H9 (cell line): ENCODE results near the gene ADCY1. TPM values are rescaled to one million over a fixed set of nuclear protein-coding genes. Genes with fewer than 3 reads are reported as not detected.

ENCODE experiments used
- DNase-seq: peaks from one replicate; pipeline ENCODE4 v3.0.0-alpha.2; 2017
- H2AFZ ChIP-seq: one replicate; pipeline ENCODE4 v1.6.1; 2013; ENCODE audit warnings: mild to moderate bottlenecking, low read length, control low read depth, moderate library complexity
- H2AK5ac ChIP-seq: 2 replicates; pipeline ENCODE4 v1.6.1; 2013; ENCODE audit warnings: low read length, control low read depth, mixed read lengths; ENCODE audit not compliant: insufficient read length
- H2BK120ac ChIP-seq: one replicate; pipeline ENCODE4 v1.6.1; 2013; ENCODE audit warnings: low read depth, mild to moderate bottlenecking, low read length, control low read depth, inconsistent platforms; ENCODE audit not compliant: poor library complexity, severe bottlenecking
- H2BK12ac ChIP-seq: 2 replicates; pipeline ENCODE4 v1.6.1; 2013; ENCODE audit warnings: low read length, control low read depth, mixed read lengths, low read depth; ENCODE audit not compliant: insufficient read length
- H2BK15ac ChIP-seq: 2 replicates; pipeline ENCODE4 v1.6.1; 2013; ENCODE audit warnings: low read depth, low read length, control low read depth
- H2BK20ac ChIP-seq: one replicate; pipeline ENCODE4 v1.6.1; 2013; ENCODE audit warnings: low read depth, mild to moderate bottlenecking, low read length, control low read depth, inconsistent platforms; ENCODE audit not compliant: poor library complexity, severe bottlenecking
- H2BK5ac ChIP-seq: 2 replicates; pipeline ENCODE4 v1.6.1; 2013; ENCODE audit warnings: low read length, control low read depth, mixed read lengths; ENCODE audit not compliant: insufficient read length
- H3K14ac ChIP-seq: 2 replicates; pipeline ENCODE4 v1.6.1; 2013; ENCODE audit warnings: low read length, control low read depth; ENCODE audit not compliant: insufficient read depth
- H3K18ac ChIP-seq: 2 replicates; pipeline ENCODE4 v1.6.1; 2013; ENCODE audit warnings: low read depth, mild to moderate bottlenecking, mixed read lengths, low read length, control low read depth; ENCODE audit not compliant: insufficient read length
- H3K23ac ChIP-seq: 2 replicates; pipeline ENCODE4 v1.6.1; 2013; ENCODE audit warnings: low read length, control low read depth, mixed read lengths, low read depth; ENCODE audit not compliant: insufficient read length
- H3K23me2 ChIP-seq: 2 replicates; pipeline ENCODE4 v1.6.1; 2013; ENCODE audit warnings: low read depth, mild to moderate bottlenecking, mixed read lengths, low read length, control low read depth; ENCODE audit not compliant: insufficient read length, poor library complexity, severe bottlenecking
- H3K27ac ChIP-seq: 2 replicates; pipeline ENCODE4 v1.5.1; 2013; ENCODE audit warnings: low read length, control low read depth, mixed read lengths, low read depth; ENCODE audit not compliant: insufficient read length
- H3K27me3 ChIP-seq: 2 replicates; pipeline ENCODE4 v1.6.1; 2013; ENCODE audit warnings: low read length, control low read depth, inconsistent platforms; ENCODE audit not compliant: insufficient read depth
- H3K4ac ChIP-seq: 2 replicates; pipeline ENCODE4 v1.6.1; 2013; ENCODE audit warnings: low read depth, mild to moderate bottlenecking, control low read depth, inconsistent platforms, low read length, moderate library complexity
- H3K4me1 ChIP-seq: 2 replicates; pipeline ENCODE4 v1.6.1; 2013; ENCODE audit warnings: low read length, control low read depth, inconsistent platforms; ENCODE audit not compliant: insufficient read depth
- H3K4me2 ChIP-seq: 2 replicates; pipeline ENCODE4 v1.6.1; 2013; ENCODE audit warnings: low read length, control low read depth, mixed read lengths; ENCODE audit not compliant: insufficient read length, insufficient read depth
- H3K56ac ChIP-seq: 2 replicates; pipeline ENCODE4 v1.6.1; 2013; ENCODE audit warnings: low read depth, mild to moderate bottlenecking, mixed read lengths, low read length, control low read depth; ENCODE audit not compliant: insufficient read length
- H3K79me1 ChIP-seq: 2 replicates; pipeline ENCODE4 v1.6.1; 2013; ENCODE audit warnings: low read depth, mild to moderate bottlenecking, moderate library complexity, low read length, control low read depth, inconsistent platforms; ENCODE audit not compliant: insufficient read depth, poor library complexity, severe bottlenecking
- H3K79me2 ChIP-seq: 2 replicates; pipeline ENCODE4 v1.6.1; 2013; ENCODE audit warnings: low read length, control low read depth, inconsistent platforms; ENCODE audit not compliant: insufficient read depth
- H3K9ac ChIP-seq: 2 replicates; pipeline ENCODE4 v1.6.1; 2013; ENCODE audit warnings: low read length, control low read depth, mixed read lengths; ENCODE audit not compliant: insufficient read length; ENCODE audit errors: extremely low read depth
- H3K9me3 ChIP-seq: one replicate; pipeline ENCODE4 v1.6.1; 2013; ENCODE audit warnings: low read depth, low read length, inconsistent platforms; ENCODE audit not compliant: control insufficient read depth
- H3T11ph ChIP-seq: one replicate; pipeline ENCODE4 v1.6.1; 2013; ENCODE audit warnings: mild to moderate bottlenecking, low read length, control low read depth, inconsistent platforms
- H4K20me1 ChIP-seq: one replicate; pipeline ENCODE4 v1.6.1; 2013; ENCODE audit not compliant: control insufficient read depth, insufficient read length, insufficient read depth
- H4K5ac ChIP-seq: 2 replicates; pipeline ENCODE4 v1.6.1; 2013; ENCODE audit warnings: low read depth, mild to moderate bottlenecking, mixed read lengths, low read length, control low read depth; ENCODE audit not compliant: insufficient read length
- H4K8ac ChIP-seq: replicated peaks from 2 replicates; pipeline ENCODE4 v1.6.1; 2013; ENCODE audit warnings: low read length, control low read depth, mixed read lengths, low read depth; ENCODE audit not compliant: insufficient read length
- H4K91ac ChIP-seq: 2 replicates; pipeline ENCODE4 v1.6.1; 2013; ENCODE audit warnings: low read depth, mild to moderate bottlenecking, moderate library complexity, mixed read lengths, low read length, control low read depth; ENCODE audit not compliant: insufficient read length
- H3K27ac Mint-ChIP-seq, 3 experiments: 2 replicates in 2 of 3; 3 replicates in 1 of 3; pipeline ENCODE4 v1.8.0; 2020 to 2021; ENCODE audit warnings: mixed read lengths in 3 of 3, mild to moderate bottlenecking in 1 of 3, moderate library complexity in 1 of 3
- H3K27me3 Mint-ChIP-seq: 2 replicates; pipeline ENCODE4 v1.8.0; 2021; ENCODE audit warnings: low read depth, mild to moderate bottlenecking, moderate library complexity, mixed read lengths
- H3K36me3 Mint-ChIP-seq, 3 experiments: 2 replicates in 2 of 3; 3 replicates in 1 of 3; pipeline ENCODE4 v1.8.0; 2020 to 2021; ENCODE audit warnings: low read depth in 3 of 3, mixed read lengths in 3 of 3; ENCODE audit not compliant: insufficient read depth in 1 of 3
- H3K4me1 Mint-ChIP-seq, 2 experiments: 2 replicates each; pipeline ENCODE4 v1.8.0; 2020; ENCODE audit warnings: mixed read lengths in 2 of 2
- H3K4me3 Mint-ChIP-seq, 2 experiments: 2 replicates in 1 of 2; 3 replicates in 1 of 2; pipeline ENCODE4 v1.8.0; 2020 to 2021; ENCODE audit warnings: mild to moderate bottlenecking in 2 of 2, mixed read lengths in 2 of 2, moderate library complexity in 1 of 2
- H3K9me3 Mint-ChIP-seq, 2 experiments: 2 replicates in 1 of 2; 3 replicates in 1 of 2; pipeline ENCODE4 v1.8.0; 2020; ENCODE audit warnings: mild to moderate bottlenecking in 2 of 2, mixed read lengths in 2 of 2, moderate library complexity in 1 of 2
- WGBS: extraction: QIAGEN DNeasy Blood & Tissue Kit; methylation state at CpG from one replicate; pipeline ENCODE4 v1.1.7; 2013; ENCODE audit warnings: missing lambda C conversion rate, low lambda C conversion rate, mixed read lengths; ENCODE audit not compliant: insufficient read length; ENCODE audit errors: extremely low coverage; 5-methylcytosine and 5-hydroxymethylcytosine counted together
- total RNA-seq: library from RNA; stranded (reverse); gene quantifications from 2 replicates; pipeline ENCODE4 v1.2.1, GENCODE V29; 2021
- TF ChIP-seq, protein P1 (sequence below): fragments of 200-600 bp; sonication (generic); conservative IDR thresholded peaks from 3 replicates; pipeline ENCODE4 v1.8.0; 2021; ENCODE audit warnings: antibody characterized with exemption, mild to moderate bottlenecking

ADCY1 gene
- total RNA-seq, 1 experiment from 2014 or later, result 21.6 TPM

DNA sequence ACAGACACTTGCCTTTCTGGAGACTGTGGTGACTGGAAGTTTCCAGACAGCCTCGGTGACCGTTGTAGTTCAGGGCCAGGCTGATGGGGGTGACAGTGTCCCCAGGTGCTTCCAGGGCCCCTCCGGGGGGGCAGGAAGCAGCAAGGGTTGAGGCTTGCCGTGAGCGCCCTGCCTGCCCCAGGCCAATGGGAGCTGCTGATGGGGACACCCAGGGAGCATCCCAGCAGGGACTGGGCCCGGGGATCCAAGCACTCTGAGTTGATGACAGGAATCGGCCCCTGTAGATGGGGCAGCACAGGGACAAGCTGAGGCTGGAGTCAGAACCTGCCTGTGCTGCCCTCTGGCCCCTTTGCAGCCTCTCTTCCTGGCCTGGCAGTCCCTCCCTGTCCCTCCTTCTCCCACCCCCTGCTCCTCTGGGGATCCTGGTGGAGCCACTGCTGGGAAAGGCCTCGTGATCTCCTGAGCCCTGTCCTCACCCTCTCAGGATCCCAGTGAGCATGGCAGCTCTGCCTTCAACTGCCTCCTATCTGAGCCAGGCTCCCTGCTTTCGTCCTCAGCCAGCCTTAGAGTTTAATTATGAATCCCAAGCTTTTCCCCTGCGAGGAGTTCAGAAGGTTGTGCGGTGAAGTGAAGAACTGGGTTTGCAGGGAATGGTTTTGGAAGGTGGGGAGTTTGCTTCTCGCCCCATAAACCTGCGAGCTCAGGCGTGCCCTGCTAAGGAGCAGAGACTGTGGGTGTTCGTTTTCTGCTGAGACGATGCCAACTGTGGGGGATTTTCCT, 84.7 kb downstream of the ADCY1 start:
- peaks cover 0 to 6% (median 5%) of the 10 kb centered on the region in 3 experiments; a peak in 5 of 7 replicates for H3K36me3 Mint-ChIP-seq
- Histone ChIP-seq H4K91ac (no peak overlapping the region), H4K8ac (no peak overlapping the region), H3T11ph (no peak overlapping the region), H3K4me1 (no peaks in the 10 kb centered on the region), H3K18ac (no peak overlapping the region), H2BK12ac (no peak overlapping the region), H3K79me2 (no peaks in the 10 kb centered on the region), H2BK5ac (no peak overlapping the region), H3K27ac (no peak overlapping the region), H3K79me1 (no peaks in the 10 kb centered on the region), H4K5ac (no peak overlapping the region), H3K14ac (no peak overlapping the region; the same call in 1 of the 2 replicates), H3K27me3 (no peaks in the 10 kb centered on the region), H3K9me3 (no peaks in the 10 kb centered on the region), H3K4ac (no peak overlapping the region), H3K4me2 (no peak overlapping the region), H3K9ac (no peak overlapping the region), H2BK120ac (no peak overlapping the region), H2BK15ac (no peak overlapping the region), H3K23me2 (no peaks in the 10 kb centered on the region), H3K23ac (no peak overlapping the region), H4K20me1 (no peaks in the 10 kb centered on the region), H3K56ac (no peak overlapping the region), H2BK20ac (no peak overlapping the region), H2AFZ (no peak overlapping the region), H2AK5ac (no peak overlapping the region)
- H3K4me1 Mint-ChIP-seq, result no peaks in the 10 kb centered on the region
- H3K9me3 Mint-ChIP-seq, result no peaks in the 10 kb centered on the region; a peak in 1 of 5 replicates
- H3K27me3 Mint-ChIP-seq, result no peaks in the 10 kb centered on the region; the same call in 1 of the 2 replicates
- DNase-seq, result no peak
- WGBS, result no CpG with 5 or more reads among the region's 16 CpGs
- H3K27ac Mint-ChIP-seq, result no peak overlapping the region; a peak in 1 of 7 replicates
- TF ChIP-seq, protein P1, sequence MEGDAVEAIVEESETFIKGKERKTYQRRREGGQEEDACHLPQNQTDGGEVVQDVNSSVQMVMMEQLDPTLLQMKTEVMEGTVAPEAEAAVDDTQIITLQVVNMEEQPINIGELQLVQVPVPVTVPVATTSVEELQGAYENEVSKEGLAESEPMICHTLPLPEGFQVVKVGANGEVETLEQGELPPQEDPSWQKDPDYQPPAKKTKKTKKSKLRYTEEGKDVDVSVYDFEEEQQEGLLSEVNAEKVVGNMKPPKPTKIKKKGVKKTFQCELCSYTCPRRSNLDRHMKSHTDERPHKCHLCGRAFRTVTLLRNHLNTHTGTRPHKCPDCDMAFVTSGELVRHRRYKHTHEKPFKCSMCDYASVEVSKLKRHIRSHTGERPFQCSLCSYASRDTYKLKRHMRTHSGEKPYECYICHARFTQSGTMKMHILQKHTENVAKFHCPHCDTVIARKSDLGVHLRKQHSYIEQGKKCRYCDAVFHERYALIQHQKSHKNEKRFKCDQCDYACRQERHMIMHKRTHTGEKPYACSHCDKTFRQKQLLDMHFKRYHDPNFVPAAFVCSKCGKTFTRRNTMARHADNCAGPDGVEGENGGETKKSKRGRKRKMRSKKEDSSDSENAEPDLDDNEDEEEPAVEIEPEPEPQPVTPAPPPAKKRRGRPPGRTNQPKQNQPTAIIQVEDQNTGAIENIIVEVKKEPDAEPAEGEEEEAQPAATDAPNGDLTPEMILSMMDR, result no peak
- H3K4me3 Mint-ChIP-seq, result no peak overlapping the region
